Small intestine (tissue), 7 donors: ENCODE measurements around the gene MBL2. TPM values are rescaled to one million over a fixed set of nuclear protein-coding genes. Genes with fewer than 3 reads are reported as not detected.

Experiments
- DNase-seq, 2 donors: peaks; one replicate each; pipeline versions ENCODE4 v3.0.0 to v3.0.0-alpha.2; 2013
- FAIRE-seq: peaks from 2 replicates; lab custom pipeline; 2012; peaks lifted over from hg19 to GRCh38; lab: Jason Lieb, UNC
- H3K27ac ChIP-seq, 3 donors: one replicate each; pipeline ENCODE4 v1.5.1; 2013; ENCODE audit warnings: low read length in 2 of 3, mild to moderate bottlenecking in 2 of 3, control low read depth in 1 of 3, inconsistent platforms in 1 of 3, low read depth in 1 of 3, moderate library complexity in 1 of 3
- H3K27me3 ChIP-seq, 3 donors: one replicate each; pipeline ENCODE4 v1.6.1; 2013; ENCODE audit warnings: low read length in 3 of 3, inconsistent platforms in 1 of 3; ENCODE audit not compliant: control insufficient read depth in 3 of 3, insufficient read depth in 3 of 3
- H3K36me3 ChIP-seq, 3 donors: one replicate each; pipeline ENCODE4 v1.6.1; 2013; ENCODE audit warnings: low read length in 3 of 3, inconsistent platforms in 1 of 3, low read depth in 1 of 3, mild to moderate bottlenecking in 1 of 3, moderate library complexity in 1 of 3; ENCODE audit not compliant: control insufficient read depth in 3 of 3, insufficient read depth in 2 of 3
- H3K4me1 ChIP-seq, 3 donors: one replicate each; pipeline ENCODE4 v1.6.1; 2013; ENCODE audit warnings: low read length in 2 of 3, inconsistent platforms in 1 of 3, low read depth in 1 of 3, mild to moderate bottlenecking in 1 of 3, moderate library complexity in 1 of 3; ENCODE audit not compliant: control insufficient read depth in 3 of 3, insufficient read depth in 2 of 3
- H3K4me3 ChIP-seq, 3 donors: one replicate each; pipeline ENCODE4 v1.5.1; 2013; ENCODE audit warnings: low read length in 3 of 3, control low read depth in 1 of 3, inconsistent platforms in 1 of 3, low read depth in 1 of 3, mild to moderate bottlenecking in 1 of 3, moderate library complexity in 1 of 3
- H3K9me3 ChIP-seq, 2 donors: one replicate each; pipeline ENCODE4 v1.6.1; 2013; ENCODE audit warnings: low read depth in 1 of 2, low read length in 1 of 2; ENCODE audit not compliant: control insufficient read depth in 2 of 2, insufficient read depth in 1 of 2
- WGBS, 3 donors: extraction: QIAGEN DNeasy Blood & Tissue Kit; methylation state at CpG; one replicate each; pipeline ENCODE4 v1.1.7; 2013; 5-methylcytosine and 5-hydroxymethylcytosine counted together
- polyA plus RNA-seq, 4 donors: library from polyadenylated mRNA; stranded (reverse) in 3 of 4; unstranded in 1 of 4; fragments of 200-250 nt in 3 of 4; fragments of 120-200 nt in 1 of 4; gene quantifications; one replicate each; pipeline versions ENCODE4 v1.2.1 to v1.2.3, GENCODE V29; 2013
- donor health status: healthy with polysubstance abuse.
- donor health status: control.
- donor health status: control.
- donor health status: Bipolar disorder and iron deficiency.
- donor health status: healthy.

Gene MBL2
- polyA plus RNA-seq, 4 donors: 0.01 TPM; not detected in 3

DNA sequence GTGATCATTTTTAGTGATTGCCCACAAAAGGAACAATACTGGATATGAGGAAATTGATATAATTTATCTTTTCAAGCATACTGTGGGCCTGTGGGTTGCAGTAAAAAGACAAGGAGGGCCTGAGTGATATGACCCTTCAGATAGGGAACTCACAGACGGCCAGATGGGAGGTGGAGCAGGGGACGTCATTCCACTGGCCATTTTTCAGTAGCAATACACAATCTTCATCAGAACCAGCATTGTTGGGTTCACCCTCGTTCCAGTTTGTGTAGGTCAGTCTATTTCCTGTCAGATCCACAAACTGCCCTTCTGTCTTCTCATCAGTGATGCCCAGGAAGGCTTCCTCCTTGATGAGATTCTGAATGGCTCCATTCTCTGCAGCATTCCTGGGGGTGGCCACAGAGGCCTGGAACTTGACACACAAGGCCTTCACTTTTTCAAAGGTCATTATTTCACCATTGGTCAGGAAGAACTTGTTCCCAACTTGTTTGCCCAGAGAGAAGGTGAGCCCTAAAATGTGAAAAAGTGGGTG lies 4.5 kb downstream of the MBL2 start:
- Histone ChIP-seq H3K27me3 (no peaks in the 10 kb centered on the region), H3K4me3 (no peak overlapping the region), H3K36me3 (no peaks in the 10 kb centered on the region), H3K9me3 (no peaks in the 10 kb centered on the region), H3K4me1 (no peaks in the 10 kb centered on the region), H3K27ac (no peak overlapping the region)
- DNase-seq (no peak), FAIRE-seq (no peak)
- 68 to 80% (median 75%) methylated on average over 3 of the region's 3 CpGs for WGBS, 3 donors

DNA sequence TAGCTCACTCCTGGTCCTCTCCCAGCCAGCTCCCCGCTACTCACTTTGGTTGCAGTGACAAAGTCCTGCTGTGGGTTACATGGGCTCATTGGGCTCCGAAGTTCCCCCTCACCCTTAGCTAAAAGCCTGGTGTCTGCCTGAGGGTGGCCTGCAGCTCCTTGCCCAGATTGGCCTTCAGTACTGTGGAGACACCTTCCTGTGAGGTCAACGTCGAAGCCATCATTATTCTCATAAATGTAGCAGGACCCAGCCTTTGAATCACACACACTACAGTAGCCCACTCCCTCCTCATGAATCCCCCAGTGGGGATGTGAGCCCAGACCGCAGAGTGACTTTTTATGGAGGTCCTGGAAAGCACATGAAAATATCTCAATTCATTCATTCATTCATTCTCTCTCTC lies 10.5 kb downstream of the MBL2 start:
- no peaks in the 10 kb centered on the region for H3K4me1 ChIP-seq
- 80 to 88% (median 87%) methylated on average over 5 of the region's 5 CpGs for WGBS, 3 donors
- no peak overlapping the region for H3K27ac ChIP-seq

DNA sequence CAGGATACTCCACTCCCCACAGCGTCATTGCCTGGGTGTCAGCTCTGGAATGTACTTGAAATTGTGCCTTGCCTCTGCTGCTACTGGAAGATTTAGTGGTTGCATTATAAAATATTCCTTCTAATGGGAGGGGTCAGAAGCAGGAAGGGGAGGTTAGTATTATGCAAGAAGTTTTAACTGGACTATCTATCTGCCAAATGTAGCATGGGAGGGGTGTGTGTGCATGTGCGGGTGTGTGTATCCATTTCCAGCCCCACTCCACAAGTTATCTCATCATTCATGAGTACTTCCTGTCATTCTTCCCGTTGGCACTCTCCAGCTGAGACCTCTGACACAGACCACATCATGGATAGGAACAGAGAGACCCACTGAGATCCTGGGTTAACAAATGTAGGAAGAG lies 13.4 kb downstream of the MBL2 start:
- FAIRE-seq (no peak), DNase-seq (no peak)
- WGBS, 3 donors: 43 to 60% (median 53%) methylated on average over 3 of the region's 3 CpGs
- Histone ChIP-seq H3K27ac (no peak overlapping the region), H3K4me1 (no peaks in the 10 kb centered on the region), H3K27me3 (no peaks in the 10 kb centered on the region), H3K36me3 (no peaks in the 10 kb centered on the region), H3K4me3 (no peak overlapping the region), H3K9me3 (peaks cover 0 to 2% of the 10 kb centered on the region in 2 donors)

More for the DNA sequence above, 10.5 kb downstream of the MBL2 start:
- no peak for DNase-seq
- Histone ChIP-seq H3K36me3 (no peaks in the 10 kb centered on the region), H3K27me3 (no peaks in the 10 kb centered on the region), H3K9me3 (peaks cover 0 to 2% of the 10 kb centered on the region in 2 donors), H3K4me3 (no peak overlapping the region)
- no peak for FAIRE-seq

DNA sequence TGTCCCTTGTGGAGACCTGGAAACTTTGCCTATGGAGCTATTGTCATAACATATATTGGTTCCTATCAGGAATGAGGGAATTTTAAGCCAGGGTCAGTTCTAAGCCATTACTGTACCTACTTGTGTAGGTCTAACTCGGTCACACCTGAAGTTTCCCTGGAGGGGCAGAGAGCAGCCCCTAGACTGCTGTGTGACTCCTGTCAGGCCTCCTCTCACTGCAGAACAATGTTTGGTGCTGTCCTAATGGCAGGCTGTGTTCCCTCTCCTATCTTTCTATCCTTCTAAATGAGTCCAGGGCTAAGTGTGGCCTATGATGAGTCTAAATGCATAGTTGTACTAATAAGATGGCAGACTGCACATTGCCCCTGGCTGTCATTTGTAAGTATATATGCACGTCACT lies 14.2 kb downstream of the MBL2 start:
- FAIRE-seq (no peak), DNase-seq (no peak)
- H3K27me3 ChIP-seq: no peaks in the 10 kb centered on the region
- H3K27ac ChIP-seq: no peak overlapping the region
- no peak overlapping the region for H3K4me3 ChIP-seq
- 91 to 93% (median 92%) methylated on average over 2 of the region's 2 CpGs for WGBS, 3 donors
- H3K4me1 ChIP-seq: no peaks in the 10 kb centered on the region
- H3K9me3 ChIP-seq: peaks cover 0 to 2% of the 10 kb centered on the region in 2 donors
- no peaks in the 10 kb centered on the region for H3K36me3 ChIP-seq

DNA sequence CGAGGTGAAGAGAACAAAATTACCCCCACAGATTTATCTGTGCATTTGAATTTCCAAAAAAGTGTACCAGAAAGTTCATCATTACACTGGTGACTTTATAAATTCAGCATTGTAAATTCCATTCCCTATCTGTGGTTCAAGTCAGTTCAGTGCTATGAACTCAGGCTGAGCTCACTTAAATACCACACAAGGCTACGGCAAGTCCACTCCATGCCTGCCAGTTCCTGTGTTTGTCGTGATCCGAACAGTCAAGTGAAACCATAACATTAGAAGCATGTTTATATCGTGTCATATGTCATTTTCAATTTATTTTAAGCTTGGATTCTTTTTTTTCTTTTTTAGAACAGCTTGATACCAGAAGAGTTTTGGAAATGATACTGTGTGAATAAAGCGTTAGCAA lies 14.8 kb downstream of the MBL2 start:
- no peak for FAIRE-seq
- 63 to 74% (median 72%) methylated on average over 6 of the region's 6 CpGs for WGBS, 3 donors

DNA sequence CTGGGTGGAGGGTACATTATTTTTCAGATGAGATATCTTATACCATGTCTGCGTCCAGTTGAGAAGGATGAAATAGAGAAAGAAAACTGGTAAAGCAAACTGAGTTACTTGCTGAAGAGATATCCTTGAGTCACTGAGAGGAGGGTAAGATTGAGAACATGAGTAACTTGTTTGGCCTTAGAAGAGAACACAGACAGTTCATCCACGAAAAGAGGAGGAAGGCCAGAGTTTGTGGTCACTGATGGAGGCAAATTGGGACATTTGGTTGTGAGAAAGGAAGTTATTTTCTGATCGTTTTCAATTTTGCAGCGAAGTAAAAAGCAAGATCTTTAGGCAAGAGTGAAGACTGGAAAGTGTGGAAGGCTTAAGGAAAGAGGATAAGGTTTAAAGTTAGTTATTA lies 15.6 kb downstream of the MBL2 start:
- FAIRE-seq (no peak), DNase-seq (no peak)
- Histone ChIP-seq H3K4me3 (no peak overlapping the region), H3K4me1 (no peaks in the 10 kb centered on the region), H3K27me3 (peaks cover 0 to 3% (median 0%) of the 10 kb centered on the region in 3 donors), H3K27ac (no peak overlapping the region), H3K36me3 (no peaks in the 10 kb centered on the region), H3K9me3 (peaks cover 0 to 2% of the 10 kb centered on the region in 2 donors)
- 64 to 72% (median 67%) methylated on average over 4 of the region's 4 CpGs for WGBS, 3 donors

More for the DNA sequence above, 14.8 kb downstream of the MBL2 start:
- Histone ChIP-seq H3K27me3 (peaks cover 0 to 2% (median 0%) of the 10 kb centered on the region in 3 donors), H3K4me3 (no peak overlapping the region), H3K36me3 (no peaks in the 10 kb centered on the region), H3K27ac (no peak overlapping the region), H3K9me3 (peaks cover 0 to 2% of the 10 kb centered on the region in 2 donors), H3K4me1 (no peaks in the 10 kb centered on the region)
- no peak for DNase-seq

DNA sequence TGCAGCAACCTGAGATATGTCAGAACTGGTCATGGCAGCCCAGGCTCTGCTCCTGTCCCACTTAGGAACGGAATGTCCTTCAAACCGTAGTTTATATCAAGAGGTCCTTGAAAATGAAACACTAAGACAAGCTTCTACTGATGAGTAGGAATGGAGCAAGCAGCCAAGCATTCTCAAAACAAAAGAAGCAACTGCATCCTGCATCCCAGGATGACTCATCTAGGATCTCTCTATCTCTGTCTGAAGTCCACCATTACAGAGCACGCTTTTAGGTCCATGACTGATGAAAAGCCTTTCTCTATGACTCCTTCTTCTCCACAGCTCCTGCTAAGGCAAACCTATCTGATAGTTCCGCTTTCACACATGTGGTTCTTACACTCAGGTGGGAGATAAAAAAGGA lies 16.3 kb downstream of the MBL2 start:
- Histone ChIP-seq H3K27ac (no peak overlapping the region), H3K36me3 (no peaks in the 10 kb centered on the region), H3K4me1 (no peaks in the 10 kb centered on the region), H3K4me3 (no peak overlapping the region), H3K27me3 (peaks cover 0 to 3% (median 0%) of the 10 kb centered on the region in 3 donors), H3K9me3 (peaks cover 0 to 2% of the 10 kb centered on the region in 2 donors)
- WGBS, 3 donors: 81 to 87% (median 84%) methylated on average over 4 of the region's 4 CpGs
- FAIRE-seq: no peak
- DNase-seq: no peak

DNA sequence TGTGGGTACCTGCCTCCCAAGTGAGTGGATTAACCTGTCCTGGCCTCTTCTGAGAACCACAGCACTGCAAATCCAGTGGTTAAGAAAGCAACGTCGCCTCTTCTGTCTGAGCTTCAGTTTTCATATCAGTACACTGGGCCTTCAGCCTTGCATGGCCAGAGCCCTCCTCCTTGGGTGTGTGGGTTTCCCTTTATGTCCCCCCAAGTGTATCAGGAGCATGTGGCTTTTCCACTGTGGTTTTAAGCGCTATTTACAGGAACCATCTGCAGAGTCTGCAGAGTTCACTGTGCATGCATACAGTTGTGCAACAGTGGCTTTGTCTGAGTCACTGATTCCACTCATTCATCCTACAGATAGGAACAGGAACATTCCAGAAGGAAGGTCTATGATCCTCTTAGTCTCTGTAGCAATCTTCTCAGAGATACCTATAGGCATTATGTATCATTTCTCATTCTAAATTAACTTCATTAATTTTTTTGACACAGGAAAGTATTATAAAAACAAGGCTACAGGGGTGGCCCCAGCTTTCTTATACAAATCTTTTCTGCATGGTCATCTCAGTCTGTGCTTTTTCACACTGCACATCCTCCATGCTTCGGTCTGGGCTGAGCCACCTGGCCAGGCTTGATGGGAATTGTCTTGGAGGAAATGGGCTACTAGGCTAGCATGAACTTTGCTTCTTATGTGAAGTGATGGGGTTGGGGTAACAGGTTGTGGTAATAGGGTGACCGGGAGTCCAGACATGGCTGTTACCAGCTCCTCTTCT lies 17.1 kb downstream of the MBL2 start:
- 73 to 80% (median 75%) methylated on average over 5 of the region's 5 CpGs for WGBS, 3 donors
- peaks cover 0 to 3% (median 0%) of the 10 kb centered on the region in 3 donors for H3K27me3 ChIP-seq
- H3K27ac ChIP-seq: no peak overlapping the region
- H3K9me3 ChIP-seq: peaks cover 0 to 2% of the 10 kb centered on the region in 2 donors
- FAIRE-seq (no peak), DNase-seq (peak; percentile 15 to 67)
- H3K36me3 ChIP-seq: no peaks in the 10 kb centered on the region
- H3K4me3 ChIP-seq: no peak overlapping the region
- no peaks in the 10 kb centered on the region for H3K4me1 ChIP-seq
